ENCODE data around the gene SLC10A4.

Gene SLC10A4

DNA sequence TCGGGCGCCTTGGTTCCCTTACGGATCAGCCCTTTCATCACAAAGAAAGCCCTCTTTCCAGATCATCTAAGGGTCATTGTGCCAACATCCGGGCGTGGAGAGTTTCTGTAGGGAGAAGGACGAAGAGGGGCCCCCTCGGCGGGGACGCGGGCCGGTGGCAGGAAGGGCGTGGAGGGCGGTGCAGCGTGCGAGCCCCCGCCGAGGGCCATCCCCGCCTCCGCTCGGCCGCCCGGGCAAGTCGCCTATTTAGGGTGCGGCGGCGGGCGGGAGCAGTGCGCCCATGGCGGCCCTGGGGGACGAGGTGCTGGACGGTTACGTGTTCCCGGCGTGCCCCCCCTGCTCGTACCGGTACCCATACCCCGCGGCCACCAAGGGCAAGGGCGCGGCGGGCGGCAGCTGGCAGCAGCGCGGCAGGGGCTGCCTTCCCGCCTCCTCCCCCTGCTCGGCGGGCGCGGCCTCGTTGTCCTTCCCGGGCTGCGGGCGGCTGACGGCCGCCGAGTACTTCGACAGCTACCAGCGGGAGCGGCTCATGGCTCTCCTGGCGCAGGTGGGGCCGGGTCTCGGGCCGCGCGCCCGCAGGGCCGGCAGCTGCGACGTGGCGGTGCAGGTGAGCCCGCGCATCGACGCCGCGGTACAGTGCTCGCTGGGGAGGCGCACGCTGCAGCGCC is 7.0 kb downstream of the SLC10A4 start, which contains the start of gene ZAR1:
ZAR1 (plus strand) TSS at position 241 of the 668 bp plus-strand sequence; CDS start at position 281, 40 bp downstream.
- FAIRE-seq = no peak

GRCh38 chr4:48490680-48491513 is 7.8 kb downstream of the SLC10A4 start:
- FAIRE-seq = no peak

DNA sequence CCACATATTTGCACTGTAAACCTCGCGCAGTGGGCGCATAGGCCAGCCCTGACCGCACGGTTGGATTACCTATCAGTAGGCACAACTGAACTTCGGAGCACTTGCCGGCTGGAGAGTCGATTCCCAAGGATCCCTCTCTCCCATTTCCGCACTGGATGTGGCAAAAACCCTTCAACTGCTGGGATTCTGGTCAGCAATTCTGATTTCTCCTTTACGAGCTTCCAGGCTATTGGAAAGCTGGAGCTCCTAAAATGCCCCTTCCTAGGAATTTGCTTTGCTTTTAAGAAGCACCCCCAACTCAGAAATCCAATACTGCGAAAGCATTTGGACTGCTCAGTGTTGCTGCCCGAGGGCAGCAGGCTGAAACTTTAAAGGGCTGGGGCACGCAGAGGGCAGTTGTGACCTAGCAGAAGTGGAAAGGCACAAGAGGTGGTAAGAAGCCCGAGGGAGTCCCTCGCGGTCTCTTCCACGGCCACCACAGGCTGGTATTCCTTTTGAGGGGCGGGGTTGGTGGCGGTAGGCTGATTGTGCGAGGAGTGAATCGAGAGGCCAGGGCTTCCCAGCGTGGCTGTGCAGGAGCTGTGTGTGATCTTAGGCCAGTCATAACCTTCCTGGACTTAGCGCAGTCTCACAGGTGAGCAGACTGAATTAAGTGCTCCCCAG is 8.5 kb downstream of the SLC10A4 start:
- no peak for FAIRE-seq

DNA sequence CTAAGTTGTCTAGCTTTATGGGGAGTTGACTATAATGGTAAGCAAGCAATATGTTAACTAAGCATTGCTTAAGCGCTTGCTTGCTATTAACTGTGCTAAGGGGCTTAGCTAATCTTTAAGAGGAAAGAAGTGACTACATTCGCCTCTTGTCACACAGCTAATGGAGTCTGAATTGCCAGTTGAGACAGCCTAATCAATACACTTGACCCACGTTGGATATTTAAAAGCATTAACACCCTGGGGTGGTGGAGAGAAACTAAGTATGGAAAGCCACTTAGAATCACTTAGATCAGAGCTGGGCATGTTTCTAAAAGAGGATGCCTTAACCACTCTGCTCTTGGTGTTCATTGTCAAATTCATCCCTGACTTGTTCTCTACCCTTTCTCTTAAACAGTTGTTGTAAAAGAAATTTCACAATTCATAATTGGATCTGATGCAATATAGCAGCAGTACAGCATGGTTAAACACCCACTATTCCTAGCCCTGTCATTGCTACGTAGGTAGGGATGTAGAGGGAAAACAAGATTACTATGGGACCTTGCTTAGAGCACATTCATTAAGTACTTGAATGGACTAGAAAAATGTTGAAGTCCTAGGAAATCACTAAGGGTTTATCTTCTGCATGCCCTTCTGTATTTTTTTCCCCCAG is 10.4 kb downstream of the SLC10A4 start:
- no peak for FAIRE-seq

DNA sequence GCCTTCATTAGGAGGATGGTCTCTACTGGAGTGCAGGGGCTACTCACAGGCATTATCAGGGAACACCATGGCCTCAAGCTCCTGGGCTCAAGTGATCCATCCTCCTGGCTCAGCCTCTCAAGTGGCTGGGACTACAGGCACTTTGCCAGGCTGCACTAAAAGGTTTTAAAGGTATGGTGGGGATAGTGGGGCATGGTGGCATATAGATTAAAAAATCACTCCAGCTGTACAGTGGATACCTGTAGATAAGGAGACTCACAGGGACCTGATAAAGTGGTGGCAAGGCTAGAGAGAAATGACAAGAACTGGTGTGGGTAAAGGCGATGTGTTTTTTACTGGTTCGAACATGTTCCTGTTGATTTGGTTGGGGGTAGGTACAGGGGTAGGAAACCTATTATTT is 12.8 kb downstream of the SLC10A4 start:
- no peak for FAIRE-seq

DNA sequence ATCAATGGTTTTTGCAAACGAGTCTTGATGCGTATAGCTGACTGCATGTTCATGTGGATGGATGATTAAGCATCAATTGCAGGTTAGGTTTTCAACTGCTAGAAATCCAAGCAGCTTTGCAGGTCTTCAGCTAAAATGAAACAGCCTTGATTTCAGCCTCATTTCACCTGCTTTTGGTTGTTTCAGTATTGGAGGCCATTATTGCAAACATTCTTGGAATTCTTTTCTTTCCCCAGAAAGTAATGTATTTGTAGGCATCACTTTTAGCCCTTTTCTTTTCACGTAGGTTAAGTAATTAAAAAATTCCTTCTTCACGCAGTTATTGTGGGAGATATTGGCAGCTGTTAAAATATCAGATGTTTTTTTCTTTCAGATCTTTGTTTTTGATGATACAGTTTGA is 15.8 kb downstream of the SLC10A4 start:
- no peak for FAIRE-seq

- FAIRE-seq = no peak
Measured at GRCh38 chr4:48499551-48500066, 16.5 kb downstream of the SLC10A4 start.

GRCh38 chr4:48503233-48504025 is 20.3 kb downstream of the SLC10A4 start:
- peak; percentile 11 for FAIRE-seq

DNA sequence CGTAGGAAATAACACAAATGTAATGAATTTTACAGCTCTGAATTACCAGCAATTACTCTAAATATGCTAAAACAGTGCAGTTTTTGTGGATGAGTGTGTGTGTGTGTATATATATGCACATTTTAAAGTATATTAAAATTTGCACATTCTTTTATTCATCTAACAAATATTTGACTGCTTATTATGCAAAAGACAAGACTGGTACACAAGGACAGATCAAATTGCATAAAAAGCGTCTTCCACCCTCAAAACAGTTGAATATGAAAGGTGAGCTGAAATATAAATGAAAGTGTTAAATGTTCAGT is 20.8 kb downstream of the SLC10A4 start:
- no peak for FAIRE-seq

GRCh38 chr4:48504352-48504751 is 21.2 kb downstream of the SLC10A4 start:
- FAIRE-seq = no peak

DNA sequence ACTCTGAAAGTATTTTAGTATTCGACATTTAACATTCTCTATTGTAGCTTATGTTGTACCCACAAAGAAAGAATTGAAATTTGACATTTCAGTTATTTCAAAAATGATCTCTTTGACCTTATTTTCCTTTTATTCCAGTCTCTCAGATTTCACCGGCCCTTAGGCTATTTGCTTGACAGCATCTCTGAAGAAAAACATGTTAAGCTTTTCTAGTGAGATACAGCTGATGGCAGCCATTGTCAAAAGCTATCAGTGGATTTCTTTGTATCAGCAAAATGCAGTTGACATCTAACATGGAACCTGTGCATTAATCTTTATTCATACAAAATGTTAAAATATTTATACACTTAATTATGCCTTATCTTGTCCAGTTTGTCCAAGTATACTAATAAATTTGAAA is 23.6 kb downstream of the SLC10A4 start:
- FAIRE-seq = no peak

- FAIRE-seq = no peak
Measured at GRCh38 chr4:48509543-48509942, 26.4 kb downstream of the SLC10A4 start.

- no peak for FAIRE-seq
Measured at GRCh38 chr4:48518143-48518542, 35.0 kb downstream of the SLC10A4 start.

- no peak for FAIRE-seq
Measured at GRCh38 chr4:48526406-48526805, 43.3 kb downstream of the SLC10A4 start.

- FAIRE-seq = no peak
Measured at GRCh38 chr4:48538358-48538757, 55.2 kb downstream of the SLC10A4 start.

Data from A204.1 (cell line).